ENCODE measurements around the gene PLG.
"Not testable (repeated sequence)": the region's sequence is repeated elsewhere in the genome, so short reads cannot be mapped to it uniquely, and the experiment has no call there.

The PLG gene

DNA sequence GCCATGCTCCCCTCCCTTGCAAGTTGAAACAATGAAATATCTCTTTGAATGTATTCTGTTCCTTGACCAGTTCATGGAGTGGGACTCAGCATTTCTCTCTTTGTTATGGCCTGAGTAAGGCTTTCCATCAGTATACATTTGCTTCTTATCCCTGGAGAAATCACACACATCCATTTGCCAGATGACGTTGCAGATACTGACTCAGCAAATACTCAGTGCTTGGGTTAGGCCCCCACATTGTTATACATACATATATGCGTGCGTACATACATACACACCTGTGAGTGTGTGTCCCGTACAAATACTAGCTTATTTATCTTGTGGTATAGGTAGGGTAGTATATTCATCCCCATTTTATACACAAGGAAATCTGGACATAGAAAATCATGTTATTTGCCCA lies 72.4 kb downstream of the PLG start:
- in situ Hi-C loops (cut with MboI; ENCODE audit: low pct_unique_long_range_greater_than_20kb, low sequenced_read_pairs, unreplicated experiment): loop anchor here (25.0 kb wide), 1 partner anchor 163 kb away; no protein-coding TSS in a partner anchor
- TF ChIP-seq, protein P1, sequence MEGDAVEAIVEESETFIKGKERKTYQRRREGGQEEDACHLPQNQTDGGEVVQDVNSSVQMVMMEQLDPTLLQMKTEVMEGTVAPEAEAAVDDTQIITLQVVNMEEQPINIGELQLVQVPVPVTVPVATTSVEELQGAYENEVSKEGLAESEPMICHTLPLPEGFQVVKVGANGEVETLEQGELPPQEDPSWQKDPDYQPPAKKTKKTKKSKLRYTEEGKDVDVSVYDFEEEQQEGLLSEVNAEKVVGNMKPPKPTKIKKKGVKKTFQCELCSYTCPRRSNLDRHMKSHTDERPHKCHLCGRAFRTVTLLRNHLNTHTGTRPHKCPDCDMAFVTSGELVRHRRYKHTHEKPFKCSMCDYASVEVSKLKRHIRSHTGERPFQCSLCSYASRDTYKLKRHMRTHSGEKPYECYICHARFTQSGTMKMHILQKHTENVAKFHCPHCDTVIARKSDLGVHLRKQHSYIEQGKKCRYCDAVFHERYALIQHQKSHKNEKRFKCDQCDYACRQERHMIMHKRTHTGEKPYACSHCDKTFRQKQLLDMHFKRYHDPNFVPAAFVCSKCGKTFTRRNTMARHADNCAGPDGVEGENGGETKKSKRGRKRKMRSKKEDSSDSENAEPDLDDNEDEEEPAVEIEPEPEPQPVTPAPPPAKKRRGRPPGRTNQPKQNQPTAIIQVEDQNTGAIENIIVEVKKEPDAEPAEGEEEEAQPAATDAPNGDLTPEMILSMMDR (IDR thresholded peaks at IDR 0.05; ENCODE audit: extremely low read depth, insufficient read depth, missing control alignments): no peak
- no peak for DNase-seq (ENCODE audit: low spot score)

DNA sequence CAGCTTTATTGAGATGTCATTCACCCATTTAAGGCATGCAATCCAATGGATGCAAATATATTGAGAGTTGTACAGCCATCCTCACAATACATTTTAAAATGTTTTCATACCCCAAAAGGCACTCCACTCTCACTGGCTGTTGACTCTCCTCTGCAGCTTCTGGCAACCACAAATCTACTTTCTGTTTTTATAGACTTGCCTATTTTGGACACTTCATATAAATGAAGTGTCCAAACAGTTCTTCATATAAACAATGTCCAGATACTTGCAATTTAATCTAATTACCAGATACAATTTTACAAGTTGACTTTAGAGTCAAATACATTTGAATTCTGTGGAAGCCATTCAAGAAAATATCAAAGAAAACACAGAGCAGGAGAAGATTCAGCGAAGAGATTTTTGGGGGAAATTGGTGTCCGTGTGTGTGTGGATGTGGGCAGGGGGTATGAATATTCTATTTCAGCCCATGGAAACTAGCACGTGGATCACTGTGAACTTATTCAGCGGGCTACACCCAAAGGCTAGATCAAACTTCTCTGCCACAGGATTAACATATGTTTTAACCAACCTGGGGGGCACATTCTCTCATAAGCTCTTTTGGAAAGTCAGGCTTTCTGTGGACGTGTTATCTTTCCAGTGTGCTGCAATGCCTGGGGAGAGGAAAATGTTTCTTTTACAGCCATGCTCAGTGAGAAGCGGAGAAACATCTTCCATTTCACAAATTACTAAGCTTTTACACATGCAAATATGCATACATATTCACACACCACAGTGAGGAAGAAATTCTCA lies 73.9 kb downstream of the PLG start:
- in situ Hi-C loops (cut with MboI; ENCODE audit: low pct_unique_long_range_greater_than_20kb, low sequenced_read_pairs, unreplicated experiment): no loop called here
- TF ChIP-seq, protein P1 (IDR thresholded peaks at IDR 0.05; ENCODE audit: extremely low read depth, insufficient read depth, missing control alignments): no peak
- no peak for DNase-seq (ENCODE audit: low spot score)

DNA sequence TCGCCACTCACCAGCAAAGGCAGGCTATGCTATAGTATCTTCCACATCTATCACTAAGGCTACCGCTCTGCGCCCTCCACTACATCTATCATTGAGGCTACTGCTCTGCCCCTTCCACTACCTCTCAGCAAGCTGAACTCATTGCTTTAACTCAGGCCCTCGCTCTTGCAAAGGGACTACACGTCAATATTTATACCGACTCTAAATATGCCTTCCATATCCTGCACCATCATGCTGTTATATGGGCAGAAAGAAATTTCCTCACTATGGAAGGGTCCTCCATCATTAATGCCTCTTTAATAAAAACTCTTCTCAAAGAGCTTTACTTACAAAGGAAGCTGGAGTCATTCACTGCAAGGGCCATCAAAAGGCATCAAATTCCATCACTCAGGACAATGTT lies 77.1 kb downstream of the PLG start:
- DNase-seq (ENCODE audit: low spot score); in situ Hi-C loops (cut with MboI; ENCODE audit: low pct_unique_long_range_greater_than_20kb, low sequenced_read_pairs, unreplicated experiment): not testable (repeated sequence)

DNA sequence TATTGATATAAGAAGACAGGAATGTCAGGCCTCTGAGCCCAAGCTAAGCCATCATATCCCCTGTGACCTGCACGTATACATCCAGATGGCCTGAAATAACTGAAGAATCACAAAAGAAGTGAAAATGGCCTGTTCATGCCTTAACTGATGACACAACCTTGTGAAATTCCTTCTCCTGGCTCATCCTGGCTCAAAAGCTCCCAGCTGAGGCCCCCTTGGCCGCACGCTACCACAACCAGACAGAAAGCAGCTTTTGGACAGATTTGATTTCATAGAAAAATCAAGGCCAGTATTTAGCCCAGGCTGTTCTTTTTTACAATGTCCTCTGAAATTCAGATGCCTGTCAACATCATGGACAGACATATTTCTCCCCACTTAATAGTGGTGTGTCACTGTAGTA lies 78.6 kb downstream of the PLG start:
- DNase-seq (ENCODE audit: low spot score); in situ Hi-C loops (cut with MboI; ENCODE audit: low pct_unique_long_range_greater_than_20kb, low sequenced_read_pairs, unreplicated experiment): not testable (repeated sequence)

DNA sequence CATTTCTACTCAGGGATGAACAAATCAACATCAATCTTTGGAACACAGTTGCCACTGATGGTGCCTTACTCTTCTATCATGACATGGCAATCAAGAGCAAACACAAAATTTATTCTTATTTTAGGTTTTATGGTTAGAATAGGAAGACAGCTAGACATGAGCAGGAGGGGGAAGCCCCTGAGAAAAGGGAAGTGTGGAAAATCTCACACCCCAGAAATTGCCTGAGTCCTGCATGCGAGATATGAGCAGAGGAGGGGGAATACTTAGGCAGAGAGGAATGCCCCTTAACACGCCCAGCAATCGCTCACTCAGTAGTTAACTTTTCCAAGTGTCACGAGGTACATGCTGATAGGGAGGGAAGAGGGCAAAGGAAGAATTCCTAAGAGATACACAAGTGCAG lies 79.3 kb downstream of the PLG start:
- TF ChIP-seq, protein P1 (IDR thresholded peaks at IDR 0.05; ENCODE audit: extremely low read depth, insufficient read depth, missing control alignments): no peak
- no peak for DNase-seq (ENCODE audit: low spot score)
- in situ Hi-C loops (cut with MboI; ENCODE audit: low pct_unique_long_range_greater_than_20kb, low sequenced_read_pairs, unreplicated experiment): no loop called here

DNA sequence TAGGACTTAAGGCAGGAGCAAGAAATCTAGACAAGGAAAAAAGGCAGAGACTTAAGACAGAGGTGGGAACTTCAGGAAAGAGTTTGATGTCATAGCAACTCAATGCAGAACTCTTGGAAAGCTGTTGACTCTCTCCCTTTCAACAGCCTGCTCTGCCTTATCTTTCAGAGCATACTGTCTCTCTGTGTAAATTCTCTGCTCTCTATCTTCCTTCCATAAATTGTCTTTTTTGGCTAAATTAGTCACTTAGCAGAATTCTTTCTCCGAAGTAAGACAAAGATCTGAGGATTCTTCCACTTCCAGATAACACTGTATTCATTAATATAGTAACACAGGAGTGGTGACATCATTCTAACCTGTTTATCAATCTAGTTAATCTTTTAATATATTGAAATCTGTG lies 80.2 kb downstream of the PLG start:
- in situ Hi-C loops (cut with MboI; ENCODE audit: low pct_unique_long_range_greater_than_20kb, low sequenced_read_pairs, unreplicated experiment): no loop called here

DNA sequence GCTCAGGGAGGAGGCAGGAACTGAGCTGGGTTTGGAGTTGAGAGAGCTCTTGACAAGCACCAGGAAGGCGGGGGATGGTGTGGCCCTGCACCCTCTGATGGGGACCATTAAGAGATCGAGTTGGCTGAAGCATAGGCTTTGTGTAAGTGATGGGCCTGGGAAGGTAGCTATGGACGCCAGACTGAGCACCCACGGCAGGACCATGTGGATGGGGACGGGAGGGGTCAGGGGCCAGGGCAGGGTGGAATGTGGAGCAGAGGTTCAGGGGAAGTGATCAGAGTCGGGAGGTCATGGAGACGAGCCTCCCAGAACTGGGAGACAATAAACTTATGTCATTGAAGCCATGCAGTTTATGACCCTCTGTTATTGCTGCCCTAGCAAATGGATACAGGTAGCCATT lies 81.7 kb downstream of the PLG start:
- TF ChIP-seq, protein P1 (IDR thresholded peaks at IDR 0.05; ENCODE audit: extremely low read depth, insufficient read depth, missing control alignments): no peak
- in situ Hi-C loops (cut with MboI; ENCODE audit: low pct_unique_long_range_greater_than_20kb, low sequenced_read_pairs, unreplicated experiment): no loop called here
- DNase-seq (ENCODE audit: low spot score): no peak

More for the DNA sequence above, 80.2 kb downstream of the PLG start:
- no peak for DNase-seq (ENCODE audit: low spot score)
- TF ChIP-seq, protein P1 (IDR thresholded peaks at IDR 0.05; ENCODE audit: extremely low read depth, insufficient read depth, missing control alignments): no peak

DNA sequence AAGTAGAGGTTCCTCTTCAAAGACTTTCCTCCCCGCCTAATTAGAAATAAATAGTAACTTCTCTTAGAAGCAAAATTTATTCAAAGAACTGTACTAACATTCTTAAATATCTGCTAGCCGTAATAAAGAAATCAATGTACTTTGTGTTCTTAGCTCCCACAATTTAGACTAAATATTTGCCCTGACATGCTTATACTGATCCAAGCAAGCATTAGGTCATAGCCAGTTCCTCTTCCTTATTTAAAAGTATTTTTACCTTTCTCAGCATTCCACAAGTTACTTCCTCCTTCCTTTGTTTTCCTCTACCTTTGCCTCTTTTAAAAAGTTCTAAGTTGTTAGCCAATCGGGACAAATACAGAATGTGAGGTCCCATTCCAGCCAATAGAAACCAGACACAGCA lies 86.1 kb downstream of the PLG start:
- DNase-seq (ENCODE audit: low spot score); in situ Hi-C loops (cut with MboI; ENCODE audit: low pct_unique_long_range_greater_than_20kb, low sequenced_read_pairs, unreplicated experiment): not testable (repeated sequence)
